Measurements from ENCODE around the gene TNFRSF25. TPM values are rescaled to one million over a fixed set of nuclear protein-coding genes. Genes with fewer than 3 reads are reported as not detected.
"Not testable (repeated sequence)": the region's sequence is repeated elsewhere in the genome, so short reads cannot be mapped to it uniquely, and the experiment has no call there.

Gene TNFRSF25
- total RNA-seq, 1 donor from 2014 or later: 12.6 TPM

DNA sequence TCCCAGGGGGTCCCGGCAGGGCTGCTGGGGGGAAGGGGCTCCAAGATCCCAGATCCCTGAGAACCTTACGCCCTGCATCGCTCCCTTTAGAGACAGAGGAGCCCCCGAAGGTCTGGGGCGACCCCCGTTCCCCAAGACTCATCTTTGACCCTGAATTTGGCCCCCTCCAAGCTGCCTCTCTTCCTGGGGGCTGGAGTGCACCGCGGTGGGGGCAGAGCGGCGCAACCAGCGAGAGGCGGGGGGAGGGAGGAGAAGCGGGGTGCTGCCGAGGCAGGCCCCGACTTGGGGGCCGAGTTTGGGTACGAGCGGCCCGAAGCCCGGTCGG, 30.9 kb upstream of the TNFRSF25 start:
- Histone ChIP-seq H3K4me3 (peak overlapping the region; percentile 79), H3K9me3 (replicated peaks) (no peaks in the 10 kb centered on the region), H3K27ac (replicated peaks) (peak overlapping the region; percentile 79), H3K36me3 (no peaks in the 10 kb centered on the region), H3K4me1 (peaks cover 94% of the 10 kb centered on the region), H3K27me3 (ENCODE audit: low read depth) (no peaks in the 10 kb centered on the region)
- TF ChIP-seq, protein P1, sequence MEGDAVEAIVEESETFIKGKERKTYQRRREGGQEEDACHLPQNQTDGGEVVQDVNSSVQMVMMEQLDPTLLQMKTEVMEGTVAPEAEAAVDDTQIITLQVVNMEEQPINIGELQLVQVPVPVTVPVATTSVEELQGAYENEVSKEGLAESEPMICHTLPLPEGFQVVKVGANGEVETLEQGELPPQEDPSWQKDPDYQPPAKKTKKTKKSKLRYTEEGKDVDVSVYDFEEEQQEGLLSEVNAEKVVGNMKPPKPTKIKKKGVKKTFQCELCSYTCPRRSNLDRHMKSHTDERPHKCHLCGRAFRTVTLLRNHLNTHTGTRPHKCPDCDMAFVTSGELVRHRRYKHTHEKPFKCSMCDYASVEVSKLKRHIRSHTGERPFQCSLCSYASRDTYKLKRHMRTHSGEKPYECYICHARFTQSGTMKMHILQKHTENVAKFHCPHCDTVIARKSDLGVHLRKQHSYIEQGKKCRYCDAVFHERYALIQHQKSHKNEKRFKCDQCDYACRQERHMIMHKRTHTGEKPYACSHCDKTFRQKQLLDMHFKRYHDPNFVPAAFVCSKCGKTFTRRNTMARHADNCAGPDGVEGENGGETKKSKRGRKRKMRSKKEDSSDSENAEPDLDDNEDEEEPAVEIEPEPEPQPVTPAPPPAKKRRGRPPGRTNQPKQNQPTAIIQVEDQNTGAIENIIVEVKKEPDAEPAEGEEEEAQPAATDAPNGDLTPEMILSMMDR (IDR thresholded peaks at IDR 0.05; ENCODE audit: borderline replicate concordance): no peak
- intact Hi-C loops (cut with micrococcal nuclease): no loop called here
- peak; percentile 16 for DNase-seq

DNA sequence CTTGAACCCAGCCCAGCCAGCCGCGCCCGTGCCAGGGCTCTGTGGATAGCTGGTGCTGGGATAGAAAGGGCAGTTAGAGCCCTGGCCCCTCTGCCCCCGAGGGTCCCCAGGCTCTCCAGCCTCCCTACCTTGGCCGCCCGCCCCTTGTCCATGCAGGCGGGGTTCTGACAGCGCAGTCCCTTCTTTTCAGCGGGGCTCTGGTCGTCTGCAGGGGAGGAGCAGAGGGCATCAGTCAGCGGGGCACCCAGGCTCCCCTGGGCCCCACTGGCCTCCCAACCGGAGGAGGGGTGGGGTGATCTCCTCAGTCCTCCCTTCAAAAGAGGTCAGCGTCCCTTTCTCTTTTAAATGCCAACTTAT, 30.4 kb upstream of the TNFRSF25 start:
- TF ChIP-seq, protein P1 (IDR thresholded peaks at IDR 0.05; ENCODE audit: borderline replicate concordance): no peak
- H3K9me3 ChIP-seq (replicated peaks): no peaks in the 10 kb centered on the region
- no peaks in the 10 kb centered on the region for H3K27me3 ChIP-seq (ENCODE audit: low read depth)
- DNase-seq: peak; percentile 31
- H3K27ac ChIP-seq (replicated peaks): peak overlapping the region; percentile 79
- H3K4me1 ChIP-seq: peaks cover 94% of the 10 kb centered on the region
- H3K36me3 ChIP-seq: no peaks in the 10 kb centered on the region
- peak overlapping the region; percentile 79 for H3K4me3 ChIP-seq
- intact Hi-C loops (cut with micrococcal nuclease): no loop called here

DNA sequence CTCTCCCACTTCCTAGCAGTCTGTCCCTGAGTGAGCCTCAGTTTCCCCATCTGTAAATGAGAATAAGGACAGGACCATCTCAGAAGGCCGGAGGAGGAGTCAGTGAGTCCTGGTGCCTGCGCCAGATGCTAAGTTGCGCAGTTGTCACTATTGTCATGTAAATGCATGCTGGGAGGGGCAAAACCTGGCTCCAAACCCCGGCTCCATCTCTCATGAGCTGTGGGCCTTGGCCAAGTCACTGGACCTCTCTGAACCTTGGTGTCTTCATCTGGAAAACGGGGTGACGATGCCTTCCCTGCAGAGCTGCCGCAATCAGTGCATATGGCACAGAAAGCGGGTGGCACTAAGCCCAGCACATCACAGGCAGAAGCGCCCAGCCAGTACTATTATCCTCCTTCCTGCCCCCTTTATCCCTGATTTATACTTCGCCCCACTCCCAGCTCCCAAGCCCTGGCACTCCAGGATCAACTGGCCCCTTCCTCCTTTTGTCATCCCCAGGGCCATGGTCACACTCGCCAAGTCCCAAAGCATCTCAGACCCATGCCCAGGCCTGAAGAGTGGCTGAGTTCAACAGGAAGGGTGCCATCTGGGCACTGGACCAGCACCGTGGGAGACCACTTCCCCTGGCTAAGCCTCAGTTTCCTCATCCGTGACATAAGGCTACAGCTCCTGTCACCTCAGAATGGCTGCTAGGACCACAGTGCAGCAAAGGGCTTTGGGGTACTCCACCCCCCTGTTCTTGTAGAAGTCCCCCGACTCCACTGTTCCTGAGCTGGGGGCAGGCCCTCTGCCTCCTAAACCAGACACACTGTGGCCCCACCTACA, 29.8 kb upstream of the TNFRSF25 start:
- H3K4me1 ChIP-seq: peaks cover 94% of the 10 kb centered on the region
- peak; percentile 19 for DNase-seq

GRCh38 chr1:6495041-6495441, 29.1 kb upstream of the TNFRSF25 start:
- no peaks in the 10 kb centered on the region for H3K36me3 ChIP-seq
- peak overlapping the region; percentile 79 for H3K4me3 ChIP-seq
- peak; percentile 28 for DNase-seq
- H3K4me1 ChIP-seq: peaks cover 95% of the 10 kb centered on the region
- intact Hi-C loops (cut with micrococcal nuclease): no loop called here
- H3K27ac ChIP-seq (replicated peaks): peak overlapping the region; percentile 79
- H3K27me3 ChIP-seq (ENCODE audit: low read depth): no peaks in the 10 kb centered on the region
- TF ChIP-seq, protein P1 (IDR thresholded peaks at IDR 0.05; ENCODE audit: borderline replicate concordance): no peak
- H3K9me3 ChIP-seq (replicated peaks): no peaks in the 10 kb centered on the region

More for the DNA sequence above, 29.8 kb upstream of the TNFRSF25 start:
- H3K4me3 ChIP-seq: peak overlapping the region; percentile 79
- H3K27ac ChIP-seq (replicated peaks): peak overlapping the region; percentile 79
- no peaks in the 10 kb centered on the region for H3K36me3 ChIP-seq
- no peaks in the 10 kb centered on the region for H3K9me3 ChIP-seq (replicated peaks)
- intact Hi-C loops (cut with micrococcal nuclease): no loop called here
- TF ChIP-seq, protein P1 (IDR thresholded peaks at IDR 0.05; ENCODE audit: borderline replicate concordance): no peak
- H3K27me3 ChIP-seq (ENCODE audit: low read depth): no peaks in the 10 kb centered on the region

- peaks cover 95% of the 10 kb centered on the region for H3K4me1 ChIP-seq
- peak; percentile 59 for DNase-seq
- no peaks in the 10 kb centered on the region for H3K36me3 ChIP-seq
- peak overlapping the region; percentile 79 for H3K27ac ChIP-seq (replicated peaks)
- intact Hi-C loops (cut with micrococcal nuclease): no loop called here
- H3K9me3 ChIP-seq (replicated peaks): no peaks in the 10 kb centered on the region
- peak overlapping the region; percentile 79 for H3K4me3 ChIP-seq
- H3K27me3 ChIP-seq (ENCODE audit: low read depth): no peaks in the 10 kb centered on the region
- TF ChIP-seq, protein P1 (IDR thresholded peaks at IDR 0.05; ENCODE audit: borderline replicate concordance): no peak
These were observed 28.7 kb upstream of the TNFRSF25 start for GRCh38 chr1:6494627-6495026.

DNA sequence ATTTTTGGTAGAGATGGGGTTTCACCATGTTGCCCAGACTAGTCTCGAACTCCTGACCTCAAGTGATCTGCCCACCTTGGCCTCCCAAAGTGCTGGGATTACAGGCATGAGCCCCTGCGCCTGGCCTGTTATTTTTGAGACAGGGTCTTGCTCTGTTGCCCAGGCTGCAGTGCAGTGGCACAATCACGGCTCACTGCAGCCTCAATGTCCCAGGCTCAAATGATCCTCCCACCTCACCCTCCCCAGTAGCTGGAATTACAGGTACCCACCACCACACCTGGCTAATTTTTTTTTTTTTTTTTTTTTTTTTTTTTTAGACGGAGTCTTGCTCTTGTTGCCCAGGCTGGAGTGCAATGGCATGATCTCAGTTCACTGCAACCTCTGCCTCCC, 27.9 kb upstream of the TNFRSF25 start:
- H3K36me3 ChIP-seq; H3K9me3 ChIP-seq (replicated peaks); H3K4me3 ChIP-seq; DNase-seq; H3K27me3 ChIP-seq (ENCODE audit: low read depth); intact Hi-C loops (cut with micrococcal nuclease): not testable (repeated sequence)
- peaks cover 95% of the 10 kb centered on the region for H3K4me1 ChIP-seq
- H3K27ac ChIP-seq (replicated peaks): peak overlapping the region; percentile 79
